Fibroblast of lung (primary cell): ENCODE results near the gene BAZ1B. TPM values are rescaled to one million over a fixed set of nuclear protein-coding genes. Genes with fewer than 3 reads are reported as not detected.
"Not testable (repeated sequence)": the region's sequence is repeated elsewhere in the genome, so short reads cannot be mapped to it uniquely, and the experiment has no call there.

Source experiments
- DNase-seq, 2 donors: peaks; one replicate each; pipeline versions ENCODE4 v3.0.0 to v3.0.0-alpha.2; 2010; ENCODE audit warnings: low read depth in 2 of 2
- H2AFZ ChIP-seq: 2 replicates; pipeline ENCODE4 v1.5.1; 2012; ENCODE audit warnings: low read length, control low read depth, inconsistent platforms
- H3K27ac ChIP-seq: 2 replicates; pipeline ENCODE4 v1.5.1; 2011; ENCODE audit warnings: low read length, control low read depth; ENCODE audit not compliant: insufficient read depth
- H3K27me3 ChIP-seq: 2 replicates; pipeline ENCODE4 v1.5.1; 2011; ENCODE audit warnings: mild to moderate bottlenecking, low read length; ENCODE audit not compliant: control insufficient read depth, insufficient read depth
- H3K36me3 ChIP-seq: 2 replicates; pipeline ENCODE4 v1.5.1; 2011; ENCODE audit warnings: low read length; ENCODE audit not compliant: control insufficient read depth, insufficient read depth
- H3K4me1 ChIP-seq: 2 replicates; pipeline ENCODE4 v1.5.1; 2011; ENCODE audit warnings: low read length; ENCODE audit not compliant: control insufficient read depth, insufficient read depth; ENCODE audit errors: extremely low read depth
- H3K4me2 ChIP-seq: 2 replicates; pipeline ENCODE4 v1.5.1; 2011; ENCODE audit warnings: low read length, control low read depth; ENCODE audit not compliant: insufficient read depth; ENCODE audit errors: extremely low read depth
- H3K4me3 ChIP-seq, 4 experiments: fragments of 200-600 bp in 1 of 4; sonication (generic) in 1 of 4; replicated peaks in 1 of 4; 2 replicates each; pipeline ENCODE4 v1.5.1; 2011 to 2016; ENCODE audit warnings: low read length in 4 of 4, low read depth in 3 of 4, mild to moderate bottlenecking in 3 of 4, control low read depth in 2 of 4, inconsistent platforms in 1 of 4, mixed read lengths in 1 of 4; ENCODE audit not compliant: insufficient read depth in 1 of 4; ENCODE audit errors: control extremely low read depth in 1 of 4
- H3K79me2 ChIP-seq: 2 replicates; pipeline ENCODE4 v1.5.1; 2012; ENCODE audit warnings: mild to moderate bottlenecking, low read length, inconsistent platforms; ENCODE audit not compliant: control insufficient read depth, insufficient read depth
- H3K9ac ChIP-seq: 2 replicates; pipeline ENCODE4 v1.5.1; 2011; ENCODE audit warnings: mild to moderate bottlenecking, low read length, control low read depth; ENCODE audit not compliant: insufficient read depth
- H3K9me3 ChIP-seq: 2 replicates; pipeline ENCODE4 v1.5.1; 2012; ENCODE audit warnings: low read depth, low read length; ENCODE audit not compliant: control insufficient read depth, insufficient read depth
- H4K20me1 ChIP-seq: 2 replicates; pipeline ENCODE4 v1.5.1; 2011; ENCODE audit warnings: low read length; ENCODE audit not compliant: control insufficient read depth, insufficient read depth; ENCODE audit errors: extremely low read depth
- CTCF ChIP-seq, 2 donors: IDR thresholded peaks in 1 of 2; conservative IDR thresholded peaks in 1 of 2; 1 replicate in 1 of 2; 2 replicates in 1 of 2; pipeline ENCODE4 v1.5.1; 2011 to 2012; ENCODE audit warnings: low read length in 2 of 2, control low read depth in 1 of 2, inconsistent platforms in 1 of 2, low read depth in 1 of 2, mild to moderate bottlenecking in 1 of 2
- EZH2 ChIP-seq: IDR thresholded peaks from 2 replicates; pipeline ENCODE4 v1.5.1; 2012; ENCODE audit warnings: low read length, control low read depth, mild to moderate bottlenecking; ENCODE audit errors: missing control alignments
- polyA plus RNA-seq, 2 donors: library from polyadenylated mRNA; depleted of rRNA in 1 of 2; stranded (reverse) in 1 of 2; unstranded in 1 of 2; fragments of >200 nt; gene quantifications; 2 replicates each; pipeline ENCODE4 v1.2.1, GENCODE V29; 2011 to 2012; ENCODE audit warnings: missing spikeins in 1 of 2
- total RNA-seq: library from RNA; depleted of rRNA; stranded (reverse); fragments of >200 nt; gene quantifications from 2 replicates; pipeline ENCODE4 v1.2.1, GENCODE V29; 2014

BAZ1B gene
- total and polyA plus RNA-seq, 2 donors (not counting 1 experiment from before 2014, with no cell fraction given) = 30.5 to 68.9 TPM

- Histone ChIP-seq H3K4me3 (no peak overlapping the region), H3K4me2 (no peak overlapping the region), H3K9me3 (no peaks in the 10 kb centered on the region), H4K20me1 (no peaks in the 10 kb centered on the region), H3K4me1 (no peaks in the 10 kb centered on the region), H2AFZ (no peak overlapping the region), H3K27me3 (no peaks in the 10 kb centered on the region), H3K36me3 (peaks cover 4% of the 10 kb centered on the region), H3K79me2 (peaks cover 14% of the 10 kb centered on the region), H3K9ac (no peak overlapping the region), H3K27ac (no peak overlapping the region)
- TF ChIP-seq EZH2 (no peak), CTCF (conservative IDR thresholded peaks at IDR 0.05 in 1 of 2, IDR thresholded peaks at IDR 0.05 in 1 of 2; ENCODE audit: low read depth in 1 of 2, low read length in 2 of 2) (no peak)
- DNase-seq = peak in 1 of 2 donors; percentile 6
Measured at GRCh38 chr7:73487486-73487885, 34.6 kb downstream of the BAZ1B start.

GRCh38 chr7:73483171-73483570 is 38.9 kb downstream of the BAZ1B start:
- no peak overlapping the region for H3K4me3 ChIP-seq
- H3K9me3 ChIP-seq = no peaks in the 10 kb centered on the region
- no peaks in the 10 kb centered on the region for H3K27me3 ChIP-seq
- H2AFZ ChIP-seq = no peak overlapping the region
- H3K9ac ChIP-seq = no peak overlapping the region
- no peak overlapping the region for H3K4me2 ChIP-seq
- TF ChIP-seq CTCF (conservative IDR thresholded peaks at IDR 0.05 in 1 of 2, IDR thresholded peaks at IDR 0.05 in 1 of 2; ENCODE audit: low read depth in 1 of 2, low read length in 2 of 2) (no peak), EZH2 (no peak)
- peaks cover 3% of the 10 kb centered on the region for H3K36me3 ChIP-seq
- no peak overlapping the region for H3K27ac ChIP-seq
- H4K20me1 ChIP-seq = no peaks in the 10 kb centered on the region
- H3K79me2 ChIP-seq = peaks cover 17% of the 10 kb centered on the region
- no peaks in the 10 kb centered on the region for H3K4me1 ChIP-seq
- no peak for DNase-seq

GRCh38 chr7:73482746-73483145 is 39.3 kb downstream of the BAZ1B start:
- no peak for DNase-seq
- Histone ChIP-seq H3K4me1 (no peaks in the 10 kb centered on the region), H3K36me3 (peaks cover 7% of the 10 kb centered on the region), H3K79me2 (peaks cover 17% of the 10 kb centered on the region), H3K27me3 (no peaks in the 10 kb centered on the region), H3K9me3 (no peaks in the 10 kb centered on the region), H2AFZ (no peak overlapping the region), H4K20me1 (no peaks in the 10 kb centered on the region), H3K4me3 (no peak overlapping the region), H3K27ac (no peak overlapping the region), H3K4me2 (no peak overlapping the region), H3K9ac (no peak overlapping the region)
- TF ChIP-seq EZH2 (no peak), CTCF (conservative IDR thresholded peaks at IDR 0.05 in 1 of 2, IDR thresholded peaks at IDR 0.05 in 1 of 2; ENCODE audit: low read depth in 1 of 2, low read length in 2 of 2) (no peak)

GRCh38 chr7:73481521-73481920 is 40.6 kb downstream of the BAZ1B start:
- peaks cover 14% of the 10 kb centered on the region for H3K36me3 ChIP-seq
- not testable (repeated sequence) for H3K9ac ChIP-seq, H3K4me2 ChIP-seq, H3K4me1 ChIP-seq, H2AFZ ChIP-seq, H3K4me3 ChIP-seq, H3K27me3 ChIP-seq, H4K20me1 ChIP-seq, H3K27ac ChIP-seq, H3K9me3 ChIP-seq, DNase-seq
- H3K79me2 ChIP-seq = peaks cover 22% of the 10 kb centered on the region
